ENCODE results near the gene MACROD2. TPM values are rescaled to one million over a fixed set of nuclear protein-coding genes. Genes with fewer than 3 reads are reported as not detected.
"Not testable (repeated sequence)": the region's sequence is repeated elsewhere in the genome, so short reads cannot be mapped to it uniquely, and the experiment has no call there.

Gene MACROD2
- total RNA-seq, 1 donor = 1.3 TPM

GRCh38 chr20:14012671-14013070 is 17.4 kb downstream of the MACROD2 start:
- no peak for TF ChIP-seq CTCF (IDR thresholded peaks at IDR 0.05; ENCODE audit: insufficient read depth, low read length)
- no peak overlapping the region for H3K4me3 ChIP-seq (ENCODE audit: low read depth, low read length)
- no peak for DNase-seq (ENCODE audit: low read depth)

GRCh38 chr20:14030991-14031390 is 35.7 kb downstream of the MACROD2 start:
- no peak for TF ChIP-seq CTCF (IDR thresholded peaks at IDR 0.05; ENCODE audit: insufficient read depth, low read length)
- no peak overlapping the region for H3K4me3 ChIP-seq (ENCODE audit: low read depth, low read length)
- no peak for DNase-seq (ENCODE audit: low read depth)

- DNase-seq (ENCODE audit: low read depth) = no peak
- TF ChIP-seq CTCF (IDR thresholded peaks at IDR 0.05; ENCODE audit: insufficient read depth, low read length) = no peak
Measured at GRCh38 chr20:14033310-14033709, 38.0 kb downstream of the MACROD2 start.

GRCh38 chr20:14036567-14036966 is 41.3 kb downstream of the MACROD2 start:
- no peak for TF ChIP-seq CTCF (IDR thresholded peaks at IDR 0.05; ENCODE audit: insufficient read depth, low read length)
- no peak for DNase-seq (ENCODE audit: low read depth)
- H3K4me3 ChIP-seq (ENCODE audit: low read depth, low read length) = no peak overlapping the region

More at GRCh38 chr20:14033310-14033709, 38.0 kb downstream of the MACROD2 start:
- no peak overlapping the region for H3K4me3 ChIP-seq (ENCODE audit: low read depth, low read length)

- H3K4me3 ChIP-seq (ENCODE audit: low read depth, low read length); DNase-seq (ENCODE audit: low read depth): not testable (repeated sequence)
Measured at GRCh38 chr20:14044712-14045276, 49.5 kb downstream of the MACROD2 start.

- TF ChIP-seq CTCF (IDR thresholded peaks at IDR 0.05; ENCODE audit: insufficient read depth, low read length) = no peak
- no peak overlapping the region for H3K4me3 ChIP-seq (ENCODE audit: low read depth, low read length)
- DNase-seq (ENCODE audit: low read depth) = no peak
Measured at GRCh38 chr20:14046534-14046933, 51.2 kb downstream of the MACROD2 start.

- no peak for TF ChIP-seq CTCF (IDR thresholded peaks at IDR 0.05; ENCODE audit: insufficient read depth, low read length)
- no peak overlapping the region for H3K4me3 ChIP-seq (ENCODE audit: low read depth, low read length)
- DNase-seq (ENCODE audit: low read depth) = no peak
Measured at GRCh38 chr20:14049111-14049510, 53.8 kb downstream of the MACROD2 start.
